ENCODE results near the gene TUBA3E. TPM values are rescaled to one million over a fixed set of nuclear protein-coding genes. Genes with fewer than 3 reads are reported as not detected.

TUBA3E gene
- total and polyA plus RNA-seq, 2 of the 8 experiments (the other 6 are each of a cell fraction or from before 2014, with no cell fraction given), result not detected

DNA sequence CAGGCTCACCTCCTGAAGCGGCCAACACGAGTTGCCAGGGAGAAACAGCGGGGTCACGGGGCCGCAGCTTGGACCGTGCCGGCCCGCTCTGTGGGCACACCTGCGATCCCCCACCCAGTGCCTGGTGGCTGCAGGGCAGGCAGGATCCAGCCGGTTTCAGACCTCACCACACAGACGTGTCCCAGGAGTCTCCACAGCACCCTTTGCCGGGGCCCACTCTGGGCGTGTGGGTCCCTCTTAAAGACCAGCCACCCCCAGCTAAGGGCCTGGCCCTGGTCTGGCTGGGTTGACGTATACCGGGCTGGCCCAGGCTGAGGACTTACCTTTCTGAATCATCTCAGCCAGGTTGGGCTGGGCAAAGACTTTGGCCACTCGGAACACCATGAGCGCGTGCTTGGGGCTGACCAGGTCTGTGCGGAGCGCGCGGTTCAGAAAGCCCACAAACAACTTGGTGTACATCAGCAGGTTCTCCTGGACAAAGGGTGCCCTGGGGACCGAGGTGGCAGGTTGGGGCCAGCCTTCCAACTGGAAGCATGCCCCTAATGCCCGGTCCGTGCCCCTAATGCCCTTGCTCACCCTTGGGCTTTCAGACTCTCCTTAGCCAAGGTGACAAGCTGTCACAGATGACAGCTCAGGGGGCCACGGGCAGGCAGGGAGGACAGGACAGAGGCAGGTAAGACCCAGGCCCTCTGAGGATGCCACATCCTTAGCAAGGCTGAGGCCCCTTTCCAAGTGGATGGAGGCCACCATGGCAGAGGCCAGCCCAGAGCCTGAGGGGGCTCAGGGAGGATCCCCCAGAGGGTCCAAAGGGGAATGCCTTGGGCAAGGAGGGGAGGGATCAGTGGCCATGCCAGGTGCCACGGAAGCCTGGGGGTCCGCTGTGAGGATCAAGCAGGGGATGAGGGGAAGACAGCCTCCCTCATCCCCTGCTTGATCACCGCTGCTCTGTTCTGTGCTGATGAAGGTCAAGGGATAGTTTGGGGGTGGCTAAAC, 43.2 kb downstream of the TUBA3E start:
- TF ChIP-seq GABPA (IDR thresholded peaks at IDR 0.05; ENCODE audit: borderline replicate concordance, insufficient read depth, low read length), result no peak
- no peak overlapping the region for H2BK15ac ChIP-seq (ENCODE audit: low read length)
- H4K8ac ChIP-seq (ENCODE audit: extremely low read depth, insufficient read depth, low read length), result no peak overlapping the region
- no peak overlapping the region for H3K27ac ChIP-seq (ENCODE audit: low read depth, low read length)
- H3K23me2 ChIP-seq (ENCODE audit: low read depth, low read length), result no peaks in the 10 kb centered on the region
- POLR2A ChIA-PET (ENCODE audit: partially characterized antibody), result interaction anchor here (0.9 kb wide), 1 partner anchor 181 kb away, joined by 3 read pairs; no protein-coding TSS in a partner anchor
- no peaks in the 10 kb centered on the region for H3K9me3 ChIP-seq (ENCODE audit: insufficient read depth in 2 of 2, low read depth in 1 of 2, low read length in 1 of 2)
- no peak overlapping the region for H3K56ac ChIP-seq (replicated peaks; ENCODE audit: insufficient read length, low read depth, low read length)
- no peak overlapping the region for H3K4me2 ChIP-seq (ENCODE audit: insufficient read depth in 1 of 2, low read depth in 2 of 2, low read length in 2 of 2)
- peaks cover 3 to 32% (median 14%) of the 10 kb centered on the region in 4 experiments; a peak in 5 of 8 replicates for H3K36me3 ChIP-seq (ENCODE audit: control insufficient read depth in 2 of 4, insufficient read depth in 4 of 4, low read length in 3 of 4)
- no peak overlapping the region for H2BK12ac ChIP-seq (ENCODE audit: low read depth, low read length)
- H3K14ac ChIP-seq (ENCODE audit: insufficient read length), result no peak overlapping the region
- no peak overlapping the region for H2AK5ac ChIP-seq (ENCODE audit: low read depth, low read length)
- H3K18ac ChIP-seq (ENCODE audit: extremely low read depth, low read length), result no peak overlapping the region
- CTCF ChIA-PET (ENCODE audit: partially characterized antibody), result interaction anchor here (1.0 to 1.1 kb wide), 3 partner anchors 22 to 178 kb away, joined by 3 to 5 read pairs (median 4); no protein-coding TSS in a partner anchor
- no peak overlapping the region for H2BK5ac ChIP-seq (ENCODE audit: low read depth, low read length)
- H3K23ac ChIP-seq (ENCODE audit: insufficient read length), result no peak overlapping the region
- no peak overlapping the region for H2BK120ac ChIP-seq (replicated peaks; ENCODE audit: low read depth, low read length)
- H3K4me3 ChIP-seq (ENCODE audit: extremely low read depth in 1 of 4, insufficient read depth in 2 of 4, low read depth in 3 of 4, low read length in 4 of 4), result no peak overlapping the region
- H4K5ac ChIP-seq (ENCODE audit: insufficient read length, low read depth, low read length), result no peak overlapping the region
- WGBS, 2 experiments (ENCODE audit: extremely low coverage in 1 of 2, insufficient coverage in 1 of 2, insufficient read length in 1 of 2, insufficient replicate concordance in 2 of 2, low coverage in 1 of 2, low lambda C conversion rate in 2 of 2, missing lambda C conversion rate in 1 of 2), result 93% methylated on average over 24 of the region's 29 CpGs; no CpG with 5 or more reads in 1 of the 2 experiments
- H3K4ac ChIP-seq (replicated peaks; ENCODE audit: insufficient read length, low read depth, low read length), result no peak overlapping the region
- no peaks in the 10 kb centered on the region for H3K27me3 ChIP-seq (replicated peaks in 1 of 4; ENCODE audit: control insufficient read depth in 3 of 4, extremely low read depth in 1 of 4, insufficient read depth in 3 of 4, low read length in 3 of 4)
- H2AFZ ChIP-seq (ENCODE audit: low read length), result no peak overlapping the region
- FAIRE-seq (no peak), DNase-seq (ENCODE audit: low read depth in 1 of 2, low spot score in 2 of 2) (no peak)
- no peaks in the 10 kb centered on the region for H4K20me1 ChIP-seq (replicated peaks in 1 of 2; ENCODE audit: control insufficient read depth in 1 of 2, insufficient read depth in 2 of 2, low read length in 2 of 2)
- no peak overlapping the region for H2BK20ac ChIP-seq (ENCODE audit: low read length)
- H3K4me1 ChIP-seq (replicated peaks in 1 of 4; ENCODE audit: control insufficient read depth in 3 of 4, insufficient read depth in 4 of 4, low read length in 3 of 4), result no peaks in the 10 kb centered on the region
- no peaks in the 10 kb centered on the region for H3K79me2 ChIP-seq (ENCODE audit: control insufficient read depth in 1 of 2, insufficient read depth in 2 of 2, low read length in 2 of 2)
- H3K79me1 ChIP-seq (ENCODE audit: low read depth, low read length), result no peaks in the 10 kb centered on the region
- no peak overlapping the region for H3K9ac ChIP-seq (replicated peaks in 1 of 4; ENCODE audit: extremely low read depth in 1 of 4, low read depth in 3 of 4, low read length in 3 of 4)
- no peak overlapping the region for H4K91ac ChIP-seq (replicated peaks; ENCODE audit: insufficient read length, low read length)

All from H1 (cell line).